ENCODE data around the gene RGS7.

DNA sequence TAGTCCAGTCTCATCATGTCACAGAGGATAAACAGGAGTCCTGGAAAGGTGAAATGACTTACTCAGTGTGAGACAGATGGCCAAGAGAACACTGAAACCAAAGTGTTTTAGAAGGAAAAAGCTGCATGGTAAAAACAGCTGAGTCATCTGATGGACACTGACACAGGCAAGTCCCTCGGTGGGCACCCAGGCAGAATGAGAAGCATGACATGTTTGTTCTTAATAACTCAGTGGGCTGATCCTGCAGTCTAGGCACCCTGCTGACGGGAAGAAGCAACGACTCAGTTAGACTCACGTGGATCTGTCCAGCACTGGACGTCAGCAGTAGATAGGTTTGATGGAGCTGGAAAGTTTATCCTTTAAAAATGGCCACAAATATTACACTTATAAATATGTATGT lies 116.9 kb downstream of the RGS7 start:
- no peak for TF ChIP-seq POLR2A (IDR thresholded peaks at IDR 0.05; ENCODE audit: low read depth, low read length)
- TF ChIP-seq CTCF (conservative IDR thresholded peaks at IDR 0.05; ENCODE audit: low read depth, low read length), result no peak
- TF ChIP-seq USF2 (IDR thresholded peaks at IDR 0.05; ENCODE audit: low read depth, low read length), result no peak
- TF ChIP-seq MAZ (IDR thresholded peaks at IDR 0.05; ENCODE audit: borderline replicate concordance, low read depth, low read length), result no peak
- no peak for TF ChIP-seq RFX5 (IDR thresholded peaks at IDR 0.05; ENCODE audit: low read depth, low read length)
- TF ChIP-seq FOS (IDR thresholded peaks at IDR 0.05; ENCODE audit: low read depth, low read length), result no peak
- TF ChIP-seq MXI1 (IDR thresholded peaks at IDR 0.05; ENCODE audit: borderline replicate concordance, low read depth, low read length), result no peak
- TF ChIP-seq BHLHE40 (IDR thresholded peaks at IDR 0.05; ENCODE audit: low read depth, low read length), result no peak
- no peak for TF ChIP-seq ELK1 (IDR thresholded peaks at IDR 0.05; ENCODE audit: borderline replicate concordance, low read depth, low read length)
- no peak for TF ChIP-seq CEBPB (IDR thresholded peaks at IDR 0.05; ENCODE audit: low read depth, low read length)
- no peak for TF ChIP-seq RAD21 (IDR thresholded peaks at IDR 0.05; ENCODE audit: low read length)
- TF ChIP-seq SMC3 (IDR thresholded peaks at IDR 0.05; ENCODE audit: low read depth, low read length), result no peak
- TF ChIP-seq RCOR1 (IDR thresholded peaks at IDR 0.05; ENCODE audit: insufficient replicate concordance, low read length), result no peak
- no peak for TF ChIP-seq MAFK (IDR thresholded peaks at IDR 0.05; ENCODE audit: low read depth, low read length)

Data from IMR-90 (cell line).